HUDEP-2 (cell line): Measurements from ENCODE around the gene RHOBTB1.
"Not testable (repeated sequence)": the region's sequence is repeated elsewhere in the genome, so short reads cannot be mapped to it uniquely, and the experiment has no call there.

ENCODE experiments used
- DNase-seq, 76 experiments: peaks; one replicate each; lab custom pipeline; 2025; ENCODE audit not compliant: unreplicated experiment in 76 of 76; lab: John Stamatoyannopoulos, UW

Gene RHOBTB1

GRCh38 chr10:60944058-60944909 lies at the start of gene RHOBTB1:
RHOBTB1 (minus strand) TSS chr10:60944185; CDS start chr10:60911542, 32,643 bp downstream.
- DNase-seq: peak in 7 of 76 experiments; percentile 1 to 17 (median 6)

DNA sequence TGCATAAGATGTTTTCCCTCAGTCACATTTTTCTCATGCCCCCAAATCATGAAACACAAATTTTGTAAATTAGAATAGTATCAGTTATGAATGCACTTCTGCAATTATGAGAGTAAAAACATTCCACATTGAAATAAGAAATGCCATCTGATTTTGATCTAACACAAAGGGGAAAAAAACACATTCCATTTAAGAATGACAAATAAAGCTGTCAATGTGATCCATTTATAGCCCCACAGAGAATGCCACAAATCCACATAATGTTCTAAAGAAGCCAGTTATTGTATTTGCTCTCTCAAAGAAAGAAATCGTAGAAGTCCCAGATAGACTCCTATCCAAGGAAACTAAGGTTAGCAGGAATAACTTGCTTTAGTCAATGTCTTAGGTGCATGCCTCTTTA lies 48.7 kb upstream of the RHOBTB1 start:
- DNase-seq: no peak

DNA sequence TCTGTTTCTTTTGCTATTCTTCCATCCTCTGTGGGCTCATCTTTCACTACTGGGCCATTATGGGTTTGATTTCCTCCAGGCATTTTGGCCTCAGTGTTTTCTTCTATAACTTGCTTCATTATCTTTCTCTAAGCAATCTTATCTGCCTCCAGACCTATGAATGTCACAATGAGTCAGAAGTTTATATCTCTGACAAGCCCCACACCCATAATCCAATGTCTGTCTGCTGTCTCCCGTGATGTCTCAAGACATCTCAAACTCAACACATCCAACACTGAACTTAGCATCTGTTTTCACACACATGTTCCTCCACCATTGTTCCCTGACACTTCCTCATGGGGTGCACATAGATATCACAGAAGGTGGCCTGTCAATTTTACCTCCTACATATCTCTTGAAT lies 46.7 kb upstream of the RHOBTB1 start:
- DNase-seq: peak in 8 of 76 experiments; percentile 9 to 37 (median 19)

DNA sequence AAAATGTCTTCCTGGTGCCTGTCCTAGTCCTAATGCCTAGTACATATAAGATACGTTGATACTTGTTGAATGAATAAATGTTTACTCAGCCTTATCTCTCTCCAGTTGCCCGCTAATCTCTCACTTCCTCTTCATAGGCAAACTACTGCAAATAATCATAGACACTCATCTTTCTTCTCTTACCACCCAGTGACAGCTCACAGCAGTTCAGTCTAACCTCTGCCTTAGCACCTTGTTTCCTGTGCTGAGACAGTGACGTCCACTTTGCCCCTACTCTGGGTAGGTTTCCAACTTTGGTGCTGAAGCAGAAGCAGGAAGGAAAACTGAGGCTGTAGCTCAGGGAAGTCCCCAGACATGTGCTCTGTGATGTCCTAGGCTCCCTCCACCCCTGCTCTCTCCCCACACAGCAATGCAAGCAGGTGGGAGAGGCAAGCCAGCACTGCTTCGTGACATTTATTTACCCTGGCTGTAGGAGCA lies 45.5 kb upstream of the RHOBTB1 start:
- peak in 13 of 76 experiments; percentile 4 to 44 (median 20) for DNase-seq

DNA sequence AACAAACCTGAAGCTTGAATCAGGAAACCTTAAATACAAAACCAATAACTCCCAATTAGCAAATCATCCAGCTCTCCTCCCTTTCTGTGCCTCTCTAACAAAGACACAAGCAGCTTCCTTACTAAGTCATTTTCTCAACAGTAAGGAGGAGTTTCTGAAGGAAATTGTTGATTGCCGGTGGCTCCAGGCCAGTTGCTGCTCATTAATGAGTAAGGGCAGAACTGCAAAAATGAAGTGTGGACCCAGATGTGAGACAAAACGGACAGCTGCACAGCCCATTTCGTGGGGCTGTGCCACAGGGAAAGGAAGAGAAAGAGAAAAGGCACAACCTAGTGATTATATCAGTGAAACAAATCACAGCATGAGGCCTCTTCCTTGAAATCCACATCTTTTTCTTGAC lies 42.8 kb upstream of the RHOBTB1 start:
- no peak for DNase-seq

GRCh38 chr10:60985951-60986350 lies 42.0 kb upstream of the RHOBTB1 start:
- DNase-seq: no peak

DNA sequence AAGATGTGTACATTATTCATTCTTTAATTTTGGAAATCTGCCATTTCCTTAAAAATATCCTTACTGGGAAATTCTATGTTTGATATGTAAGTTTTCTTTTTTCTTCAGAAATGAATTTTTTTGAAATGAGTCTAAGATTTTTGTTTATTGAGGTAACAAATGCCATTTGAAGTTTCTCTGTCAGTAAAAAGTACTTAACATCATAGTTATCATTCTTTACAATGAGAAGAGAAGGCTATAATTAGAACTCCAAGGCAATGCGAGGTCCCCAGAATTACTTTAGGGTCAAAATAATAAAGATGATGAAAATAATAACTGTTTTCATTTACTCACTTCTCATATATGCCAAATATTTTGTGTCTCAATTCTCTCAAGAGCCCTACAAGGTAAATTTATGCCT lies 37.0 kb upstream of the RHOBTB1 start:
- no peak for DNase-seq

DNA sequence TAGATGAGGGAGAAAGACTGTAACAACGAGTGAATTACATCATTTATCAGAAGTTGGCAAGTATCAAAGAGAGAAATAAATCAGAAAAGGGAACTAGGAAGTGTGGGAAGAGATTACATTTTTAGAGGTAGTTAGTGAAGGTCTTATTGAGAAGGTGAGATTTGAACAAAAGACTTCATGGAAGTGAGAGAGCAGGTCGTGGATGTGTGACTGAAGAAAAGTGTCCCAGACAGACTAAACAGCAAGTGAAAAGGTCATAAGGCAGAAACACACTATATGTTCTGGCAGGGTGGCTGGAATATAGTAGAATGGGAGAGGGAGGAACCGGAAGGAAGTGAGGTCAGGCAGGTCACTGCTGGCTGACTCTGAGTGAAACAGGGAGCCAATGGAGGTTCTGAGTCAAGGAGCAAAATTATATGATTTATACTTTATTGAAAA lies 35.7 kb upstream of the RHOBTB1 start:
- DNase-seq: no peak

- DNase-seq: peak in 72 of 76 experiments; percentile 8 to 88 (median 64)
Measured at GRCh38 chr10:60978287-60979115, 34.5 kb upstream of the RHOBTB1 start.

GRCh38 chr10:60977161-60978122 lies 33.5 kb upstream of the RHOBTB1 start:
- DNase-seq: no peak

- DNase-seq: no peak
Measured at GRCh38 chr10:60976687-60977086, 32.7 kb upstream of the RHOBTB1 start.

- DNase-seq: peak in 14 of 76 experiments; percentile 5 to 46 (median 16)
Measured at GRCh38 chr10:60975716-60976115, 31.7 kb upstream of the RHOBTB1 start.

DNA sequence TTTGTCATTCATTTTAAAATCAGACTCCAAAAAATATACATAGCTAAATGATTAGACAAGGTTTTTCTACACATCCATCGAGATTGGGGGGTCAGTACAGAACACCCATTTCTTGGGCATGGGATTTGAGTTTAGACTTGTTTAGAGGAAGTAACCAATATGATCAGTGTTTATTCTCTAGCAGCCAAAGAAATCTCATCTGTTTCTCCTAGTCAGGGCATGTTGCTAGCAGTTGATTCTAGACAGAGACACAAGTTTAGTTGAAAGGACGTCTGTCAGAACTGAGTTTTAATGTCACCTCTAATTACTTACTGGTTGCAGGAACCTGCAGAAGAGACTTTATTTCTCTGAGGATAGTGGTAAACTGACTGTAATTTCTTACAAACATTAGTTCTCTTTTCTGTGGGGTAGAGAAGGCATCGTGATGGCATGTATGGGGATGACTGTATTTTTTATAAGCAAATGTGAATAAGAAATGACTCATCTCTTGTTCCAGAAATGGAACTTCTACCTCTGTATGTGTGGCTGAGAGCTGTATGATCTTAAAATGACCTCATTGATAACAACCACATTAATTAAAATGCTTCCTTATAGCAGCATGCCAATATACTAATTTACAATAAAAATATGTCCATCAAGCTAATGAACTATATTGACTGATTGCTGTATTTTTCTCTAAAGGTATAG lies 30.6 kb upstream of the RHOBTB1 start:
- DNase-seq: peak in 1 of 76 experiments; percentile 10

DNA sequence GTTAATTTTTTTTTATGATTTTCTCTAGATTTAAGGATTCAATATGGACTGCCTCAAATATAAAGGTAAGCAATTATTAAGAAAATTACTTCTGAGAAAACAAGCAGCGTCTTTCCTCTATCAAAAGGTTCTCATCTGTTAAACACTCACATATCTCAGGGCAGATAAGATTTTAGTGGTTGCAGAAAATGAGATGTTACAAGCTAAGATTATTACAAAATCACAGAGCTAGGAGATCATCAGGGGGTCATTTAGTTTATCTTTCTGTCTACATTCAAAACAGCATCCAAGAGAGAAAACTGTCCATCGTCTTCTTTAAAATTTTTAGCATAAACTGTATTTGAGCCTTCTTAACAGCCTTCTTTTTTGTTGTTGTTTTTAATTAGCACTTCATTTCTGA lies 29.1 kb upstream of the RHOBTB1 start:
- DNase-seq: no peak

- DNase-seq: not testable (repeated sequence)
Measured at GRCh38 chr10:60972181-60972580, 28.2 kb upstream of the RHOBTB1 start.

DNA sequence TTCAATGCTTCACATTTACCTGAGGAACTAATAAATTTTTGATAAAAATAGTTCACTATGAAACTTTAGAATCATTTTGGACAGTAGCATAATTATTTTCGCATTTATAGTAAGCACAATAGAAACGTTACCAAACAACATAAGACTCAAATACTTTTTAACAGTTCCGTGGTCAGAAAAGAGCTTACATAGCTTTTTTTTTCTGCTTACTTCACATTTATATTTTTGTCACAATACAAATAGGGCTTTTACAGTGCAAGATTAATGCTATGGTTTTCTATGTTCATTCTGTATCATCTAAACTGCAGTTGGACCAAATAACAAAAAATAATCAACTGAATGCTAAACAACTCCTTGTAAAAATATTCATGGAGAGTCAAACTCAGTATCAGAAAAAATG lies 26.5 kb upstream of the RHOBTB1 start:
- no peak for DNase-seq

GRCh38 chr10:60968504-60968903 lies 24.5 kb upstream of the RHOBTB1 start:
- DNase-seq: no peak

DNA sequence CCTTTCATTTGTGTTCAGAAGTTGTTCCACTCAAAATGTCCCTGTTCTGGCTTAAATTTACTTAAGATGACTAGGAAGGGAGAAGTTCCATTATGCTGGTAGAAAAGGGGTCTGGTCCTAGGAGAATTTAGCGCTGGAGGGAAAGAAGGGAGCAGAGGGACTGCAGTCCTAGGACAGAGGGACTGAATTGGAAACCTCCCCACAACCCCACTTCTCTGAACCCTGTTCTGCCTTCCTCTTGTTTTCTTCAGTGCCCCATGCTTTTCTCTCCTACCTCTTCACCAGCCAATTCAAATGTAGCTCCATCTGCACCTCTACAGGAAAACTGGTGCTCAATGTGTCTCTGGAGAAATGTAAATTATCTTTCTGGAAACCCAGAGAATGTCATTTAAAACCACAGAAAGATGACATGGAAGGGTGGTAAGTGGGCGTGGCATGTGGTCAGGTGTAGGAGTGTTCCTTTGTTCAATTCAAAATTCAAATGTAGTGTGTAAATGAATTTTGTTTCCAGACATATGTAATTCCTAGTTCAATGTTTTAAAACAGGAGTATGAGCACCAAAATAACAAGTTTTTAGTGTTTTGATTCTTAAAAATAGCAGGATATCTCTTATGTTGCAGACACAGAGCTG lies 24.0 kb upstream of the RHOBTB1 start:
- DNase-seq: peak in 3 of 76 experiments; percentile 0 to 12 (median 9)

DNA sequence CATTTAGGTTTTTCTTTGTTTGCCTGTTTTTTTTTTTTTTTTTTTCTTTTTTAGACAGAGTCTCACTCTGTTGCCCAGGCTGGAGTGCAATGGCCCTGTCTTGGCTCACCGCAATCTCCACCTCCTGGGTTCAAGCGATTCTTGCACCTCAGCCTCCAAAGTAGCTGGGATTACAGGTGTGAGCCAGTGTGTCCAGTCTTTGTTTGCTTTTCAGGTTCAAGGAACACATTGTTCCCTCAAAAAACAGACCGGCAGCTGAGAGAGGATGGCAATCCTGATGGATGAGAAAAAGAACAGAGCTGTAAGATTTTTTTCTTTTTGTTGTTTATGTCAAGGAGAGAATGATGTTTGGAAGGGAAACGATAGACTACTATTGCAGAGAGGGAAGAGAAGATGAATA lies 23.3 kb upstream of the RHOBTB1 start:
- no peak for DNase-seq
